HL-60 (cell line): ENCODE data around the gene AGAP1.

Source experiments
- DNase-seq, 2 experiments: peaks; one replicate each; pipeline ENCODE4 v3.0.0-alpha.2; 2010 to 2020; ENCODE audit warnings: low read depth in 1 of 2, low spot score in 1 of 2
- H3K27ac ChIP-seq: fragments of 250-450 bp; sonication (Bioruptor Pico); replicated peaks from 2 replicates; pipeline ENCODE4 v1.5.1; 2020; ENCODE audit warnings: mild to moderate bottlenecking, moderate library complexity
- H3K27me3 ChIP-seq: fragments of 250-450 bp; sonication (Bioruptor Pico); 2 replicates; pipeline ENCODE4 v1.5.1; 2021; ENCODE audit warnings: mild to moderate bottlenecking, moderate library complexity; ENCODE audit not compliant: insufficient read depth, poor library complexity, severe bottlenecking
- H3K4me3 ChIP-seq: replicated peaks from 2 replicates; pipeline ENCODE4 v1.5.1; 2011; ENCODE audit warnings: mild to moderate bottlenecking, control low read depth, low read length; ENCODE audit not compliant: insufficient read depth
- CTCF ChIP-seq: IDR thresholded peaks from one replicate; pipeline ENCODE4 v1.5.1; 2011; ENCODE audit warnings: low read length, control low read depth, inconsistent platforms; ENCODE audit not compliant: insufficient read depth
- GABPA ChIP-seq: IDR thresholded peaks from 2 replicates; pipeline ENCODE4 v1.6.1; 2012; ENCODE audit warnings: low read depth
- POLR2AphosphoS5 ChIP-seq: IDR thresholded peaks from 2 replicates; pipeline ENCODE4 v1.6.1; 2012; ENCODE audit warnings: low read depth
- REST ChIP-seq: IDR thresholded peaks from 2 replicates; pipeline ENCODE4 v1.6.1; 2012; ENCODE audit warnings: low read depth; ENCODE audit not compliant: insufficient replicate concordance
- SPI1 ChIP-seq: IDR thresholded peaks from 2 replicates; pipeline ENCODE4 v1.6.1; 2012; ENCODE audit warnings: low read depth, mild to moderate bottlenecking, borderline replicate concordance

Gene AGAP1

GRCh38 chr2:235634435-235635158 lies 140.8 kb downstream of the AGAP1 start:
- no peak for DNase-seq
- TF ChIP-seq SPI1: no peak
- TF ChIP-seq GABPA: no peak
- no peak for TF ChIP-seq POLR2AphosphoS5
- no peak for TF ChIP-seq REST
- no peak for TF ChIP-seq CTCF
- no peaks in the 10 kb centered on the region for H3K27me3 ChIP-seq
- H3K27ac ChIP-seq: no peak overlapping the region
- no peak overlapping the region for H3K4me3 ChIP-seq

GRCh38 chr2:235636546-235636945 lies 142.7 kb downstream of the AGAP1 start:
- no peak overlapping the region for H3K4me3 ChIP-seq
- no peak for DNase-seq
- H3K27me3 ChIP-seq: no peaks in the 10 kb centered on the region
- TF ChIP-seq GABPA: no peak
- no peak overlapping the region for H3K27ac ChIP-seq

GRCh38 chr2:235637896-235638295 lies 144.1 kb downstream of the AGAP1 start:
- DNase-seq: no peak
- no peak for TF ChIP-seq SPI1
- no peak for TF ChIP-seq REST
- no peak for TF ChIP-seq GABPA
- TF ChIP-seq POLR2AphosphoS5: no peak
- no peak for TF ChIP-seq CTCF
- Histone ChIP-seq H3K27me3 (no peaks in the 10 kb centered on the region), H3K4me3 (no peak overlapping the region), H3K27ac (no peak overlapping the region)

GRCh38 chr2:235638541-235639427 lies 144.9 kb downstream of the AGAP1 start:
- no peak for DNase-seq
- Histone ChIP-seq H3K27me3 (no peaks in the 10 kb centered on the region), H3K27ac (no peak overlapping the region), H3K4me3 (no peak overlapping the region)
- TF ChIP-seq POLR2AphosphoS5 (no peak), SPI1 (no peak), GABPA (no peak), CTCF (no peak), REST (no peak)
